ENCODE measurements around the gene ATP8B3. TPM values are rescaled to one million over a fixed set of nuclear protein-coding genes. Genes with fewer than 3 reads are reported as not detected.

The ATP8B3 gene
- total RNA-seq, 1 donor from 2014 or later: 5.2 TPM

GRCh38 chr19:1829958-1830357 lies 17.9 kb upstream of the ATP8B3 start:
- no peak for DNase-seq (ENCODE audit: extremely low spot score, unreplicated experiment)
- TF ChIP-seq CTCF (IDR thresholded peaks at IDR 0.05): no peak
- H3K4me3 Mint-ChIP-seq (ENCODE audit: unreplicated experiment): no peak overlapping the region
- H3K27ac Mint-ChIP-seq (ENCODE audit: unreplicated experiment): no peak overlapping the region
- H3K36me3 Mint-ChIP-seq (ENCODE audit: unreplicated experiment): peaks cover 4% of the 10 kb centered on the region
- no peaks in the 10 kb centered on the region for H3K27me3 Mint-ChIP-seq (ENCODE audit: unreplicated experiment)
- H3K9me3 Mint-ChIP-seq (ENCODE audit: unreplicated experiment): no peaks in the 10 kb centered on the region
- H3K4me1 Mint-ChIP-seq (ENCODE audit: unreplicated experiment): peaks cover 5% of the 10 kb centered on the region

- peaks cover 7% of the 10 kb centered on the region for H3K36me3 Mint-ChIP-seq (ENCODE audit: unreplicated experiment)
- H3K4me3 Mint-ChIP-seq (ENCODE audit: unreplicated experiment): no peak overlapping the region
- DNase-seq (ENCODE audit: extremely low spot score, unreplicated experiment): no peak
- TF ChIP-seq CTCF (IDR thresholded peaks at IDR 0.05): no peak
- no peaks in the 10 kb centered on the region for H3K9me3 Mint-ChIP-seq (ENCODE audit: unreplicated experiment)
- no peak overlapping the region for H3K27ac Mint-ChIP-seq (ENCODE audit: unreplicated experiment)
- no peaks in the 10 kb centered on the region for H3K27me3 Mint-ChIP-seq (ENCODE audit: unreplicated experiment)
- H3K4me1 Mint-ChIP-seq (ENCODE audit: unreplicated experiment): peaks cover 5% of the 10 kb centered on the region
These were observed 16.5 kb upstream of the ATP8B3 start for GRCh38 chr19:1828279-1829238.

- Mint-ChIP-seq H3K27ac (ENCODE audit: unreplicated experiment) (no peak overlapping the region), H3K9me3 (ENCODE audit: unreplicated experiment) (no peaks in the 10 kb centered on the region), H3K4me1 (ENCODE audit: unreplicated experiment) (peaks cover 5% of the 10 kb centered on the region), H3K36me3 (ENCODE audit: unreplicated experiment) (peaks cover 9% of the 10 kb centered on the region), H3K4me3 (ENCODE audit: unreplicated experiment) (no peak overlapping the region), H3K27me3 (ENCODE audit: unreplicated experiment) (no peaks in the 10 kb centered on the region)
- no peak for TF ChIP-seq CTCF (IDR thresholded peaks at IDR 0.05)
- no peak for DNase-seq (ENCODE audit: extremely low spot score, unreplicated experiment)
These were observed 15.6 kb upstream of the ATP8B3 start for GRCh38 chr19:1827566-1828278.

- peaks cover 11% of the 10 kb centered on the region for H3K36me3 Mint-ChIP-seq (ENCODE audit: unreplicated experiment)
- no peak for TF ChIP-seq CTCF (IDR thresholded peaks at IDR 0.05)
- DNase-seq (ENCODE audit: extremely low spot score, unreplicated experiment): no peak
- H3K9me3 Mint-ChIP-seq (ENCODE audit: unreplicated experiment): no peaks in the 10 kb centered on the region
- peaks cover 5% of the 10 kb centered on the region for H3K4me1 Mint-ChIP-seq (ENCODE audit: unreplicated experiment)
- H3K27me3 Mint-ChIP-seq (ENCODE audit: unreplicated experiment): no peaks in the 10 kb centered on the region
- no peak overlapping the region for H3K4me3 Mint-ChIP-seq (ENCODE audit: unreplicated experiment)
- H3K27ac Mint-ChIP-seq (ENCODE audit: unreplicated experiment): no peak overlapping the region
These were observed 14.8 kb upstream of the ATP8B3 start for GRCh38 chr19:1826557-1827521.

Data from osteocyte (in vitro differentiated cells).